Endothelial cell of umbilical vein (primary cell): ENCODE results near the gene CPXM2. TPM values are rescaled to one million over a fixed set of nuclear protein-coding genes. Genes with fewer than 3 reads are reported as not detected.

ENCODE experiments used
- BruUV-seq: library from RNA; stranded (reverse); fragments of 400-500 nt; replicated peaks from 2 replicates; lab custom pipeline; 2021; lab: Mats Ljungman, UMichigan
- CTCF ChIA-PET: fragments of 300-600, 350-600 bp; sonication (Branson Sonifier 250); formaldehyde crosslinking; loops from one replicate; lab custom pipeline; 2021; ENCODE audit warnings: antibody characterized with exemption, inconsistent platforms; lab: Charles Lee
- POLR2A ChIA-PET: fragments of 300-600, 350-600 bp; sonication (Branson Sonifier 250); formaldehyde crosslinking; loops from one replicate; lab custom pipeline; 2021; ENCODE audit warnings: antibody characterized with exemption, inconsistent platforms; lab: Charles Lee
- DNase-seq: peaks from one replicate; pipeline ENCODE4 v3.0.0-alpha.2; 2011; ENCODE audit warnings: low read depth, low spot score
- FAIRE-seq: peaks from 2 replicates; lab custom pipeline; 2011; peaks lifted over from hg19 to GRCh38; lab: Jason Lieb, UNC
- H2AFZ ChIP-seq: 2 replicates; pipeline ENCODE4 v1.6.0; 2012; ENCODE audit warnings: low read depth, low read length, control low read depth, inconsistent platforms
- H3K27ac ChIP-seq: 2 replicates; pipeline ENCODE4 v1.5.1; 2011; ENCODE audit warnings: low read depth, mild to moderate bottlenecking, control low read depth, low read length, moderate library complexity; ENCODE audit not compliant: insufficient read depth
- H3K27me3 ChIP-seq, 2 experiments: 2 replicates each; pipeline versions ENCODE4 v1.6.0 to v1.6.1; 2011; ENCODE audit warnings: low read length in 2 of 2, mixed read lengths in 1 of 2; ENCODE audit not compliant: control insufficient read depth in 2 of 2, insufficient read depth in 2 of 2
- H3K36me3 ChIP-seq, 2 experiments: 2 replicates in 1 of 2; 3 replicates in 1 of 2; pipeline ENCODE4 v1.5.1; 2011; ENCODE audit warnings: low read length in 2 of 2, mild to moderate bottlenecking in 1 of 2, moderate library complexity in 1 of 2; ENCODE audit not compliant: control insufficient read depth in 2 of 2, insufficient read depth in 2 of 2; ENCODE audit errors: extremely low read depth in 1 of 2
- H3K4me1 ChIP-seq: 3 replicates; pipeline ENCODE4 v1.5.1; 2011; ENCODE audit warnings: mild to moderate bottlenecking, low read length; ENCODE audit not compliant: control insufficient read depth, insufficient read depth; ENCODE audit errors: extremely low read depth
- H3K4me2 ChIP-seq: 2 replicates; pipeline ENCODE4 v1.6.1; 2011; ENCODE audit warnings: low read length, control low read depth, mixed read lengths; ENCODE audit not compliant: insufficient read depth
- H3K4me3 ChIP-seq, 3 experiments: fragments of 200-600 bp in 1 of 3; sonication (generic), shearing (Covaris generic) in 1 of 3; replicated peaks in 1 of 3; 2 replicates each; pipeline ENCODE4 v1.5.1; 2011 to 2016; ENCODE audit warnings: control low read depth in 3 of 3, low read length in 3 of 3, mild to moderate bottlenecking in 2 of 3, inconsistent platforms in 1 of 3, low read depth in 1 of 3, moderate library complexity in 1 of 3; ENCODE audit not compliant: insufficient read depth in 1 of 3
- H3K79me2 ChIP-seq: 2 replicates; pipeline ENCODE4 v1.6.0; 2012; ENCODE audit warnings: low read length, inconsistent platforms; ENCODE audit not compliant: control insufficient read depth, insufficient read depth
- H3K9ac ChIP-seq: replicated peaks from 2 replicates; pipeline ENCODE3; 2011; ENCODE audit warnings: low read length, control low read depth; ENCODE audit not compliant: insufficient read depth; ENCODE audit errors: extremely low read depth
- H3K9me1 ChIP-seq: replicated peaks from 3 replicates; pipeline ENCODE4 v1.6.0; 2011; ENCODE audit warnings: mild to moderate bottlenecking, low read length; ENCODE audit not compliant: control insufficient read depth, insufficient read depth; ENCODE audit errors: extremely low read depth
- H3K9me3 ChIP-seq: replicated peaks from 2 replicates; pipeline ENCODE4 v1.5.1; 2012; ENCODE audit warnings: low read length, inconsistent platforms; ENCODE audit not compliant: control insufficient read depth, insufficient read depth
- H4K20me1 ChIP-seq: replicated peaks from 2 replicates; pipeline ENCODE3; 2011; ENCODE audit warnings: mild to moderate bottlenecking, low read length; ENCODE audit not compliant: control insufficient read depth, insufficient read depth; ENCODE audit errors: extremely low read depth
- CTCF ChIP-seq, 2 donors: IDR thresholded peaks; 1 replicate in 1 of 2; 2 replicates in 1 of 2; pipeline ENCODE4 v1.5.1; 2011; ENCODE audit warnings: low read length in 2 of 2, mild to moderate bottlenecking in 2 of 2, moderate library complexity in 2 of 2, control low read depth in 1 of 2, inconsistent platforms in 1 of 2, low read depth in 1 of 2; ENCODE audit not compliant: insufficient read depth in 1 of 2; ENCODE audit errors: extremely low read depth in 1 of 2
- EZH2 ChIP-seq: IDR thresholded peaks from 2 replicates; pipeline ENCODE4 v1.6.1; 2012; ENCODE audit warnings: borderline replicate concordance, low read depth, mild to moderate bottlenecking, moderate library complexity, low read length, inconsistent platforms; ENCODE audit not compliant: severe bottlenecking
- FOS ChIP-seq: IDR thresholded peaks from 2 replicates; pipeline ENCODE4 v1.6.1; 2011; ENCODE audit warnings: mild to moderate bottlenecking, low read length, moderate library complexity, borderline replicate concordance; ENCODE audit not compliant: insufficient read depth
- GATA2 ChIP-seq: IDR thresholded peaks from 2 replicates; pipeline ENCODE4 v1.7.0; 2011; ENCODE audit warnings: low read depth, mild to moderate bottlenecking, moderate library complexity, mixed read lengths, low read length; ENCODE audit not compliant: insufficient read length, insufficient read depth
- JUN ChIP-seq: IDR thresholded peaks from 2 replicates; pipeline ENCODE4 v1.6.1; 2011; ENCODE audit warnings: borderline replicate concordance, low read depth; ENCODE audit not compliant: insufficient read length, insufficient read depth
- MAX ChIP-seq: IDR thresholded peaks from 2 replicates; pipeline ENCODE4 v1.6.1; 2011; ENCODE audit not compliant: insufficient read depth, insufficient read length
- MYC ChIP-seq: IDR thresholded peaks from one replicate; pipeline ENCODE4 v1.6.1; 2011; ENCODE audit warnings: mild to moderate bottlenecking, low read depth, low read length
- POLR2A ChIP-seq: IDR thresholded peaks from 2 replicates; pipeline ENCODE4 v1.6.1; 2012; ENCODE audit warnings: low read depth, mild to moderate bottlenecking, control low read depth, low read length
- POLR2AphosphoS5 ChIP-seq: IDR thresholded peaks from 2 replicates; pipeline ENCODE4 v1.6.1; 2012; ENCODE audit warnings: low read depth, mild to moderate bottlenecking, control low read depth, low read length, moderate library complexity; ENCODE audit not compliant: insufficient read depth
- dilution Hi-C: fragments of 300-500 bp; cut with MboI; formaldehyde crosslinking; loops from one replicate; pipeline ENCODE4 v1.15.0; 2019; ENCODE audit warnings: low sequenced_read_pairs; ENCODE audit not compliant: extremely low pct_ligation_motif_present
- intact Hi-C: fragments of 100-400 bp; cut with micrococcal nuclease; formaldehyde crosslinking; loops from one replicate; pipeline ENCODE4 v1.10.0; 2022
- polyA plus RNA-seq, 4 experiments: library from polyadenylated mRNA; depleted of rRNA in 3 of 4; stranded (reverse) in 3 of 4; unstranded in 1 of 4; fragments of >200 nt; gene quantifications; 2 replicates each; pipeline versions ENCODE4 v1.2.1 to v1.2.3, GENCODE V29; 2011 to 2012; ENCODE audit warnings: missing spikeins in 1 of 4
- total RNA-seq: library from RNA; stranded (reverse); gene quantifications from 2 replicates; pipeline ENCODE4 v1.2.3, GENCODE V29; 2021

The CPXM2 gene
- total and polyA plus RNA-seq, 2 donors (not counting 3 experiments of a cell fraction or from before 2014, with no cell fraction given): 1.8 to 2.7 TPM

- no peak overlapping the region for H3K4me3 ChIP-seq
- no peaks in the 10 kb centered on the region for H3K79me2 ChIP-seq
- intact Hi-C loops: no loop called here
- BruUV-seq: no TSS peak
- no peak for FAIRE-seq
- ChIA-PET CTCF (no interaction called here), POLR2A (no interaction called here)
- no peaks in the 10 kb centered on the region for H3K4me1 ChIP-seq
- no peak for DNase-seq
- no peaks in the 10 kb centered on the region for H3K9me3 ChIP-seq
- TF ChIP-seq CTCF (IDR thresholded peaks at IDR 0.05; ENCODE audit: extremely low read depth in 1 of 2, insufficient read depth in 1 of 2, low read depth in 1 of 2, low read length in 2 of 2) (no peak), POLR2AphosphoS5 (no peak), FOS (no peak), EZH2 (no peak), MYC (no peak), GATA2 (no peak), MAX (no peak), JUN (no peak), POLR2A (no peak)
- dilution Hi-C loops: no loop called here
- H2AFZ ChIP-seq: no peak overlapping the region
- no peaks in the 10 kb centered on the region for H3K9me1 ChIP-seq
- no peaks in the 10 kb centered on the region for H3K27me3 ChIP-seq
- no peaks in the 10 kb centered on the region for H4K20me1 ChIP-seq
- H3K27ac ChIP-seq: no peak overlapping the region
- no peaks in the 10 kb centered on the region for H3K36me3 ChIP-seq
- H3K9ac ChIP-seq: no peak overlapping the region
- no peak overlapping the region for H3K4me2 ChIP-seq
Observed at GRCh38 chr10:123760356-123761037, 131.1 kb downstream of the CPXM2 start.
